Activated naive CD8-positive, alpha-beta T cell treated with anti-CD3 and anti-CD28 coated beads, Interleukin-2, amount 50 U/mL, for 16 hours (primary cell): ENCODE results near the gene AQP12A.
"Not testable (repeated sequence)": the region's sequence is repeated elsewhere in the genome, so short reads cannot be mapped to it uniquely, and the experiment has no call there.

ENCODE experiments used
- DNase-seq: peaks from one replicate; pipeline ENCODE4 v3.0.0-alpha.2; 2020; ENCODE audit warnings: low read depth, low spot score

The AQP12A gene

GRCh38 chr2:240659883-240660282, 31.8 kb upstream of the AQP12A start:
- DNase-seq = not testable (repeated sequence)

DNA sequence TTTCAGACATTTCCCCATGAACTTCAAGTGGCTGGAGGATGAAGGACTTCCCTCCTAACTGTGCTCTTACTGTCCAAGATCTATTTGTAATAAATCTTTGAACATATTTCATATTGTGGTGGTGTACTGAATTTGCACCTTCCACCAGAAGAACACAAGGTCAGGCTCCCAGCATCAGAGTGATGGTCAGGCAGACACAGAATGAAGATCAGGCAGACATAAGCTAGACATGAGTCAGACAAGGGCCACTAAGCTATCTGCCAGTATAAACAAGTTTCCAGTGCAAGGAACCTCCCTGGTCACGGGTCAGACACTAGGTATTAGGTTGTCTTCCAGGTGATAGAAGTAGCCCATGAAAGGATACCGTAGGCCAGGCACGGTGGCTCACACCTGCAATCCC, 29.0 kb upstream of the AQP12A start:
- DNase-seq = no peak

GRCh38 chr2:240663546-240664190, 28.0 kb upstream of the AQP12A start:
- DNase-seq = no peak

- no peak for DNase-seq
Measured at GRCh38 chr2:240664622-240665021, 27.0 kb upstream of the AQP12A start.

GRCh38 chr2:240670402-240670801, 21.3 kb upstream of the AQP12A start:
- DNase-seq = no peak

DNA sequence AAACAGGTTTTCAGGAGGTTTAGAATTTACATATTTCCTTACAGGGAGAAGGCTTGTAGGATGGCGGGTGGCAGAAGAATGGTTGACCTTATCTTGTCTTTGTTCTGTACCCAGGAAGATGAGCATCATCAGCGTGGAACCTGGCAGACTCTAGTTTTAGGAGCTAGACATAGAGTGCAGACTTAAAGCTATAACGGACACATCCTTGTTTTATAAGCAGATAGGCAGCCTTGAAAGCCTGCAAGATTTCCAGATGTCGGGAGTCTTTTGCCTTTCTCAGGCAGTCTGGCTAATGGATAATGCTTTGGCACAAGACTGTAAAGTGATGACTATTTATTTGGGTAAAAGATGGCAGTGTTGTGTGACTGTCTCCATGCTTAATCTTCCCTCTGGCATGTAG, 20.7 kb upstream of the AQP12A start:
- no peak for DNase-seq

- DNase-seq = no peak
Measured at GRCh38 chr2:240672076-240672700, 19.5 kb upstream of the AQP12A start.

DNA sequence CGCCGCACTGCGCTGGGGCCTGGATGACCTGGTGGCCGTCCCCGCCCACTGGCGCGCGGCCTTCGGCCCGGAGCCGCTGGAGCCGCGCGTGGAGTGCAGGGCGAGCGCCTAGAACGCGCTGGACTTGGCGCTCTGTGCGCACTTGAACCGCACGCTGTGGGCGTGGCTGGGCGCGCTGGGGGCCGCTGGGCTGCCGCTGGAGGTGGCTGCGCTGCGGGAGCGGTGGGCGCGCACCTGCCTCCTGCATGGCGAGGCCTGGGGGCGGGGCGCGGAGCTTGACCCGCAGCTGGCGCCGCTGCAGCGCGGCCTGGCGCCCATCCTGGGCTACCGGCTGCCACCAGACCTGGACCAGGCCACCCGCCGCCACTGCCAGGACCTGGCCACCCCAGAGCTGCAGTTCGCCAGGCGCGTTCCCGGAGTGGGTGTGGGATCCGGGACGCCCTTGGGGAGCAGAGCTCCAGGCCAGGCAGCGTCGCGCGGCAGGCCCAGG, 18.9 kb upstream of the AQP12A start:
- no peak for DNase-seq

- DNase-seq = not testable (repeated sequence)
Measured at GRCh38 chr2:240674461-240675184, 17.0 kb upstream of the AQP12A start.

DNA sequence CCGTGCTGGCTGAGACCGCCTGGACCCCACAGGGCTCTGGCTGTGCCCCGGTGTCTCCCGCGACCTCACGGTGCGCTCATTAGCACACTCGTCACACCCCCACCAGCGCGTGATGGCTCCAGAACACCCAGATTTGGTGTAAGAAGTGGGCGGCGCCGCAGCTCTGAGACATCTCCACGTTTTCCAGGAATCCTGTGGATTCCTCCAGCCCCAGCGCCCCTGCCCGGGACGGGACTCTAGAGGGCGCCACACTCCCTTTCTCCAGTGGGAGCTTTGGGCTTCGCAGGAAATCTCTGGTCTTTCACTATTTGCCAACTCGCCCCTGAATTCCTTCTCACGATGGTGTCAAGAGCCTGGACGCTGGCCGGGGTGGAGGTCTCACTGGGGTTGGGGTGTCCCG, 16.3 kb upstream of the AQP12A start:
- not testable (repeated sequence) for DNase-seq

DNA sequence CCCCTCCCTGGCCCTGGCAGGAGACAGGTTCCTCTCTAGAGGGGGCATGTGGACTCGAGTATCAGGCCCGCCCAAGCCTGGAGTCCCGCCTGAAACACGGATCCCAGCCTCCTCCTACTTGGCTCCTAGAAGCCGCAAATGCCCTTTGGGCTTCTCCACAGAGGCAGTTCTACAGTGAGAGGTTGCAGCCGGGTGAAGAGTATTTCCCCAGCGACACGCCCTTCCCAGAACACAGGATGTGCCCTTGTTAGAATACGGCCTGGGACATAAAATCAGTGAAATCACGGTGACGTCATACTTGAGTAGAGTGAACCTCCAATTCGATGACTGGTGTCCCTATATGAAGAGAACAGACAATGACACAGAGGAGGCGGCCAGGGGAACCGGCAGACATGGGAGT, 13.6 kb upstream of the AQP12A start:
- DNase-seq = not testable (repeated sequence)

- DNase-seq = not testable (repeated sequence)
Measured at GRCh38 chr2:240678909-240679308, 12.8 kb upstream of the AQP12A start.

- not testable (repeated sequence) for DNase-seq
Measured at GRCh38 chr2:240680185-240680584, 11.5 kb upstream of the AQP12A start.

- DNase-seq = not testable (repeated sequence)
Measured at GRCh38 chr2:240682431-240683224, 9.0 kb upstream of the AQP12A start, which contains the start of gene AQP12B. AQP12B (minus strand) TSS chr2:240682885; CDS start chr2:240682837, 48 bp downstream.

DNA sequence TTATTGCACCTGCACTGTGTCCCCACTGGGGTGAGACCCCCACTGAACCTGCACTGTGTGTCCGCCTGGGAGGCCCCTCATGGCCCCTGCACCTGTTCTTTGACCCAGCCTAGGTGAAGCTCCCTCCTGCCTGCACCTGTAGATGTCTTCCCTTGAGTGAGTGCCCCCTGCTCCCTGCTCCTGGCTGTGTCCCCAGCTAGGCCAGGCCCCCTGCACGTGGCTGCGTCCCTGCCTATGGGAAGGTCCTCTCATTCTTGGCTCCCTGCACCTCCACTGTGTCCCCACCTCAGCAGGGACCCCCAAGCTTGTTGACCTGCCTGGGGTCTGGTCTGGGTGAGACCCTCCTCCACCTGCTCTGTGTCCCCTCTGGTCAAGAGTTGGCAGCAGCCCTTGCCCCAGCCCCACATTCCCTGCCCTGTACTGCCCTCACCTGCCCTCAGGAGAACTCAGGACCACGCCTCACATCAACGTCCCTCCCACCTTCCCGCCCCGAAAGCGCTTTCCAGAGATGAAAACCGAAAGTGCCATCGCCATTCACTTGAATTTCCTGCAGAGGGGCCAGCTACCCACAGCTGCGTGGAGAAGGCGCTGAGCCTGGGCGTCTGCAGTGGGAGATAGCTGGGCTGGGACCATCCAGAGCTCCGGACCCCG, 8.2 kb upstream of the AQP12A start:
- not testable (repeated sequence) for DNase-seq

GRCh38 chr2:240683980-240684728, 7.5 kb upstream of the AQP12A start:
- not testable (repeated sequence) for DNase-seq

- DNase-seq = no peak
Measured at GRCh38 chr2:240685771-240686371, 5.8 kb upstream of the AQP12A start.

GRCh38 chr2:240686460-240686859, 5.2 kb upstream of the AQP12A start:
- DNase-seq = no peak

DNA sequence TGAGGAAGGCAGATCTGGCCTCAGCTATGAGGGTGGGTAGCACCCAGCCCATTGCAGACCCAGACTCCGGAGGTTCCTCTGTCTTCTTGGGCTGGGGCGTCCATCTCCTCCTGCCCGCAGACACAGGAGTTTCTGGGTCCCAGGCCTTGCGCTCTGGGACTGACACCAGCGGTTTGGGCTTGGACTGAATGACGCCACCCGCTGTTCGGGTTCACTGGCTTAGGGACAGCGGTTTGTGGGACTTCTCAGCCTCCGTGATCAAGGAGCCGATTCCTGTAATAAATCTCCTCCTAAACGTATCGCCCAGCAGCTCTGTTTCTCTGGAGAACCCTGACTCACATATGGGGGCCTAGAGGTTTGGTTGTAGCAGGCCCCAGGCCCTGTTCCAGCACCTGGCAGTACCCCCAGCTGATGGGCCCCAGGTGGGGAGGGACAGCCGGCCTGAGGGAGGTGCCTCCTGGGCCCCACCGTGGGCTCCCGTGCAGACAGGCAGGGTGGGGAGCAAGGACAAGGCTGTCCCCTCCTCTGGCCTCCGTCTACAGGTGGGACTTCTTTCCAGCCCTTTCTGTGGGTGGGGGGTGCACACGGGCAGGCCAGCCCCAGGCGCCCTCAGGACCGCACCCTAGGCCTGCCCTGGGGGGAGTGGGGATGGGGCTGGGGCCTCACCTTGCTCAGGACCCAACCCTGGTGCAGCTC, 4.5 kb upstream of the AQP12A start:
- DNase-seq = no peak
